ENCODE measurements around the gene FANCD2. TPM values are rescaled to one million over a fixed set of nuclear protein-coding genes. Genes with fewer than 3 reads are reported as not detected.

The FANCD2 gene
- total RNA-seq, 1 experiment from 2014 or later: 35.7 TPM

GRCh38 chr3:10004506-10004905, 21.7 kb upstream of the FANCD2 start:
- POLR2A ChIA-PET (ENCODE audit: unreplicated experiment): interaction anchor here (0.7 kb wide), 1 partner anchor 358 kb away, joined by 3 read pairs; no protein-coding TSS in a partner anchor

GRCh38 chr3:10004960-10005564, 21.2 kb upstream of the FANCD2 start:
- Histone ChIP-seq H3K9me2 (ENCODE audit: insufficient read depth) (no peaks in the 10 kb centered on the region), H3K79me2 (ENCODE audit: low read depth) (no peaks in the 10 kb centered on the region), H3K4me2 (no peak overlapping the region), H3K9me3 (ENCODE audit: insufficient read depth, low read depth) (no peaks in the 10 kb centered on the region), H2AFZ (no peak overlapping the region), H3K27me3 (ENCODE audit: insufficient read depth, low read depth) (no peaks in the 10 kb centered on the region), H3K4me1 (replicated peaks; ENCODE audit: insufficient read depth) (no peaks in the 10 kb centered on the region), H4K20me1 (ENCODE audit: insufficient read depth) (no peaks in the 10 kb centered on the region), H3K27ac (no peak overlapping the region), H3K4me3 (no peak overlapping the region), H3K36me3 (ENCODE audit: low read depth) (no peaks in the 10 kb centered on the region), H3F3A (ENCODE audit: insufficient read depth, low read depth) (peaks cover 24% of the 10 kb centered on the region; the same call in 1 of the 2 replicates)
- intact Hi-C loops (cut with micrococcal nuclease; ENCODE audit: unreplicated experiment): no loop called here
- ChIA-PET POLR2A (ENCODE audit: unreplicated experiment) (interaction anchor here (0.7 kb wide), 1 partner anchor 358 kb away, joined by 3 read pairs; no protein-coding TSS in a partner anchor), CTCF (no interaction called here)
- DNase-seq: no peak
- TF ChIP-seq CTCF (conservative IDR thresholded peaks at IDR 0.05) (no peak), EZH2 (IDR thresholded peaks at IDR 0.05; ENCODE audit: low read depth) (no peak)
- no TSS peak for BruUV-seq (replicated peaks)

More at GRCh38 chr3:10004506-10004905, 21.7 kb upstream of the FANCD2 start:
- Histone ChIP-seq H3K27me3 (ENCODE audit: insufficient read depth, low read depth) (no peaks in the 10 kb centered on the region), H3K27ac (no peak overlapping the region), H3K36me3 (ENCODE audit: low read depth) (no peaks in the 10 kb centered on the region), H4K20me1 (ENCODE audit: insufficient read depth) (no peaks in the 10 kb centered on the region), H3K9me3 (ENCODE audit: insufficient read depth, low read depth) (no peaks in the 10 kb centered on the region), H3K79me2 (ENCODE audit: low read depth) (0 out of 2 replicates have a peak, but pooled peaks cover 3% of the 10 kb centered on the region), H3K4me1 (replicated peaks; ENCODE audit: insufficient read depth) (no peaks in the 10 kb centered on the region), H3F3A (ENCODE audit: insufficient read depth, low read depth) (peaks cover 22% of the 10 kb centered on the region; the same call in 1 of the 2 replicates), H3K4me3 (no peak overlapping the region), H3K9me2 (ENCODE audit: insufficient read depth) (no peaks in the 10 kb centered on the region), H3K4me2 (no peak overlapping the region), H2AFZ (no peak overlapping the region)
- no peak for DNase-seq
- no peak for TF ChIP-seq CTCF (conservative IDR thresholded peaks at IDR 0.05)
- no peak for TF ChIP-seq EZH2 (IDR thresholded peaks at IDR 0.05; ENCODE audit: low read depth)
- BruUV-seq (replicated peaks): no TSS peak
- intact Hi-C loops (cut with micrococcal nuclease; ENCODE audit: unreplicated experiment): no loop called here
- CTCF ChIA-PET: no interaction called here

GRCh38 chr3:10006048-10006761, 20.0 kb upstream of the FANCD2 start:
- Histone ChIP-seq H3K4me2 (no peak overlapping the region), H3K4me1 (replicated peaks; ENCODE audit: insufficient read depth) (peaks cover 4% of the 10 kb centered on the region), H3K9me3 (ENCODE audit: insufficient read depth, low read depth) (no peaks in the 10 kb centered on the region), H3K27ac (no peak overlapping the region), H3K79me2 (ENCODE audit: low read depth) (no peaks in the 10 kb centered on the region), H3K4me3 (no peak overlapping the region), H2AFZ (no peak overlapping the region), H3K36me3 (ENCODE audit: low read depth) (no peaks in the 10 kb centered on the region), H3F3A (ENCODE audit: insufficient read depth, low read depth) (peaks cover 24% of the 10 kb centered on the region; the same call in 1 of the 2 replicates), H4K20me1 (ENCODE audit: insufficient read depth) (no peaks in the 10 kb centered on the region), H3K27me3 (ENCODE audit: insufficient read depth, low read depth) (no peaks in the 10 kb centered on the region), H3K9me2 (ENCODE audit: insufficient read depth) (no peaks in the 10 kb centered on the region)
- no peak for DNase-seq
- CTCF ChIA-PET: no interaction called here
- intact Hi-C loops (cut with micrococcal nuclease; ENCODE audit: unreplicated experiment): no loop called here
- TF ChIP-seq EZH2 (IDR thresholded peaks at IDR 0.05; ENCODE audit: low read depth) (no peak), CTCF (conservative IDR thresholded peaks at IDR 0.05) (no peak)
- no TSS peak for BruUV-seq (replicated peaks)
- POLR2A ChIA-PET (ENCODE audit: unreplicated experiment): no interaction called here
